GM20431 (cell line): Measurements from ENCODE around the gene TBCC.
"Not testable (repeated sequence)": the region's sequence is repeated elsewhere in the genome, so short reads cannot be mapped to it uniquely, and the experiment has no call there.

Experiments used
- in situ Hi-C: fragments of 300-500 bp; cut with MseI, MboI; formaldehyde crosslinking; loops from one replicate; pipeline ENCODE4 v1.15.0; 2020; ENCODE audit warnings: low sequenced_read_pairs; ENCODE audit not compliant: unreplicated experiment

The TBCC gene

GRCh38 chr6:42704251-42704936, 41.5 kb downstream of the TBCC start:
- in situ Hi-C loops: no loop called here

- in situ Hi-C loops: not testable (repeated sequence)
Measured at GRCh38 chr6:42702786-42703185, 43.1 kb downstream of the TBCC start.

GRCh38 chr6:42702200-42702599, 43.7 kb downstream of the TBCC start:
- in situ Hi-C loops: no loop called here

DNA sequence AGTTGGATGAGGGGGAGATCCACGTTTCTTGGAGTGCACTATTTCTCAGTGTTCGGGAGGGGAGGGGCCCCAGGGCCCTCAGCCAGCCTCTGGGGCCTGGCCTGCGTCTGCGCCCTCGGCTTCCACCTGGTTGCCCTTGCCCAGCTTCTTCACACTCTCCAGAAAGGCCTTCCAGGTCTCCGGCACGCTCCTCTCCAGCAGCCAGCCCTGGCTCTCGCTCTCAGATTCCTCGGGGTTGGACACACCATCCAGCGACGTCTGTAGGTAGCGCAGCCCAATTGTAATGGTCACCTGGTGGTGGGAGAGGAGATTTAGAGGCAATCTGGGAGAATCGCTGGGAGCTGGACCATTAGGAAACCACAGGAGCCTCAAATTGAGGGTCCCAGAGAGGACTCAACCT, 47.7 kb downstream of the TBCC start:
- in situ Hi-C loops: no loop called here

GRCh38 chr6:42697268-42697655, 48.6 kb downstream of the TBCC start:
- in situ Hi-C loops: no loop called here

- in situ Hi-C loops: no loop called here
Measured at GRCh38 chr6:42696526-42697267, 49.2 kb downstream of the TBCC start.

- in situ Hi-C loops: no loop called here
Measured at GRCh38 chr6:42694586-42694985, 51.3 kb downstream of the TBCC start.
